NCI-H2171 (cell line): Measurements from ENCODE around the gene B4GALT6.
A peak's percentile ranks its signal among the peaks of the same experiment; 100 is the strongest.

Source experiments
- DNase-seq: peaks from one replicate; lab custom pipeline; 2025; lab: John Stamatoyannopoulos, UW

Gene B4GALT6

GRCh38 chr18:31659576-31660177, 24.7 kb downstream of the B4GALT6 start:
- DNase-seq = no peak

- DNase-seq = peak; percentile 10
Measured at GRCh38 chr18:31658670-31659575, 25.5 kb downstream of the B4GALT6 start.

- peak; percentile 76 for DNase-seq
Measured at GRCh38 chr18:31657823-31658669, 26.3 kb downstream of the B4GALT6 start.

- DNase-seq = no peak
Measured at GRCh38 chr18:31656754-31657153, 27.6 kb downstream of the B4GALT6 start.

GRCh38 chr18:31655354-31655753, 29.0 kb downstream of the B4GALT6 start:
- no peak for DNase-seq

- no peak for DNase-seq
Measured at GRCh38 chr18:31652877-31653276, 31.5 kb downstream of the B4GALT6 start.

- no peak for DNase-seq
Measured at GRCh38 chr18:31652357-31652756, 32.0 kb downstream of the B4GALT6 start.

- no peak for DNase-seq
Measured at GRCh38 chr18:31651369-31651768, 33.0 kb downstream of the B4GALT6 start.

GRCh38 chr18:31649978-31650719, 34.2 kb downstream of the B4GALT6 start:
- no peak for DNase-seq

- DNase-seq = no peak
Measured at GRCh38 chr18:31649449-31649848, 34.9 kb downstream of the B4GALT6 start.

GRCh38 chr18:31648966-31649429, 35.4 kb downstream of the B4GALT6 start:
- no peak for DNase-seq

GRCh38 chr18:31648458-31648857, 35.9 kb downstream of the B4GALT6 start:
- DNase-seq = no peak

GRCh38 chr18:31647127-31647753, 37.1 kb downstream of the B4GALT6 start:
- no peak for DNase-seq

GRCh38 chr18:31646332-31647126, 37.9 kb downstream of the B4GALT6 start:
- DNase-seq = no peak

GRCh38 chr18:31645411-31645810, 39.0 kb downstream of the B4GALT6 start:
- DNase-seq = no peak

- no peak for DNase-seq
Measured at GRCh38 chr18:31643003-31643402, 41.4 kb downstream of the B4GALT6 start.

GRCh38 chr18:31637445-31637844, 46.9 kb downstream of the B4GALT6 start:
- DNase-seq = no peak

GRCh38 chr18:31636387-31636786, 48.0 kb downstream of the B4GALT6 start:
- no peak for DNase-seq

- DNase-seq = no peak
Measured at GRCh38 chr18:31634331-31634713, 50.1 kb downstream of the B4GALT6 start.
